SK-N-SH treated with all-trans-retinoic acid at 6 μM for 48 hours (cell line): Measurements from ENCODE around the gene ITIH5.
A peak's percentile ranks its signal among the peaks of the same experiment; 100 is the strongest.

Experiments used
- ATAC-seq: fragments of 200-7000 bp; cut with Tn5 transposase; 3 replicates; pipeline ENCODE4 v1.9.1; 2020; ENCODE audit warnings: mild to moderate bottlenecking, moderate library complexity
- ARNTL ChIP-seq: fragments of 450-650 bp; formaldehyde crosslinking; IDR thresholded peaks from 2 replicates; pipeline ENCODE4 v1.5.0; 2020; ENCODE audit warnings: low read depth, mild to moderate bottlenecking, moderate library complexity, borderline replicate concordance
- BACH2 ChIP-seq: fragments of 250-450 bp; sonication (Bioruptor Pico); IDR thresholded peaks from 2 replicates; pipeline ENCODE4 v1.9.0; 2021; ENCODE audit warnings: mild to moderate bottlenecking, borderline replicate concordance
- CREB5 ChIP-seq: fragments of 250-450 bp; sonication (Bioruptor Pico); IDR thresholded peaks from 2 replicates; pipeline ENCODE4 v1.5.1; 2020; ENCODE audit warnings: low read depth, mild to moderate bottlenecking, moderate library complexity
- CSRNP3 ChIP-seq: fragments of 250-450 bp; sonication (Bioruptor Pico); IDR thresholded peaks from 2 replicates; pipeline ENCODE4 v1.5.1; 2021; ENCODE audit warnings: mild to moderate bottlenecking, moderate library complexity
- ESRRG ChIP-seq: fragments of 250-450 bp; sonication (Bioruptor Pico); IDR thresholded peaks from 2 replicates; pipeline ENCODE4 v1.6.1; 2021; ENCODE audit warnings: mild to moderate bottlenecking
- GLIS3 ChIP-seq: fragments of 250-450 bp; sonication (Bioruptor Pico); IDR thresholded peaks from 2 replicates; pipeline ENCODE4 v1.5.0; 2020; ENCODE audit warnings: mild to moderate bottlenecking, moderate library complexity
- ISL1 ChIP-seq: fragments of 250-450 bp; sonication (Bioruptor Pico); IDR thresholded peaks from 2 replicates; pipeline ENCODE4 v2.1.2; 2022; ENCODE audit warnings: mild to moderate bottlenecking, moderate library complexity
- OSR1 ChIP-seq: fragments of 250-450 bp; sonication (Bioruptor Pico); IDR thresholded peaks from 2 replicates; pipeline ENCODE4 v1.8.0; 2022; ENCODE audit warnings: moderate library complexity, mild to moderate bottlenecking, inconsistent platforms
- PPARA ChIP-seq: fragments of 250-450 bp; sonication (Bioruptor Pico); IDR thresholded peaks from 2 replicates; pipeline ENCODE4 v1.5.0; 2020; ENCODE audit warnings: mild to moderate bottlenecking, borderline replicate concordance
- RARB ChIP-seq: fragments of 250-450 bp; sonication (Bioruptor Pico); IDR thresholded peaks from 2 replicates; pipeline ENCODE4 v1.8.0; 2021; ENCODE audit warnings: mild to moderate bottlenecking, moderate library complexity
- SNAI2 ChIP-seq: fragments of 250-450 bp; sonication (Bioruptor Pico); IDR thresholded peaks from 2 replicates; pipeline ENCODE4 v1.5.0; 2020; ENCODE audit warnings: mild to moderate bottlenecking, moderate library complexity
- TCF4 ChIP-seq: fragments of 250-450 bp; sonication (Bioruptor Pico); IDR thresholded peaks from 2 replicates; pipeline ENCODE4 v1.8.0; 2021; ENCODE audit warnings: mild to moderate bottlenecking, moderate library complexity, borderline replicate concordance
- TOX ChIP-seq: fragments of 250-450 bp; sonication (Bioruptor Pico); IDR thresholded peaks from 2 replicates; pipeline ENCODE4 v1.8.0; 2021; ENCODE audit warnings: mild to moderate bottlenecking, moderate library complexity, borderline replicate concordance
- ZFP3 ChIP-seq: fragments of 250-450 bp; sonication (Bioruptor Pico); IDR thresholded peaks from 2 replicates; pipeline ENCODE4 v1.5.0; 2020; ENCODE audit warnings: mild to moderate bottlenecking, moderate library complexity
- ZFP30 ChIP-seq: fragments of 450-650 bp; formaldehyde crosslinking; IDR thresholded peaks from 2 replicates; pipeline ENCODE4 v1.5.0; 2022; ENCODE audit warnings: mild to moderate bottlenecking, moderate library complexity
- ZNF8 ChIP-seq: fragments of 450-650 bp; formaldehyde crosslinking; IDR thresholded peaks from 2 replicates; pipeline ENCODE4 v1.5.0; 2020; ENCODE audit warnings: mild to moderate bottlenecking, moderate library complexity
- TF ChIP-seq, protein P1 (sequence below): fragments of 250-450 bp; sonication (Bioruptor Pico); IDR thresholded peaks from 2 replicates; pipeline ENCODE4 v1.5.0; 2020; ENCODE audit warnings: mild to moderate bottlenecking, moderate library complexity

The ITIH5 gene

DNA sequence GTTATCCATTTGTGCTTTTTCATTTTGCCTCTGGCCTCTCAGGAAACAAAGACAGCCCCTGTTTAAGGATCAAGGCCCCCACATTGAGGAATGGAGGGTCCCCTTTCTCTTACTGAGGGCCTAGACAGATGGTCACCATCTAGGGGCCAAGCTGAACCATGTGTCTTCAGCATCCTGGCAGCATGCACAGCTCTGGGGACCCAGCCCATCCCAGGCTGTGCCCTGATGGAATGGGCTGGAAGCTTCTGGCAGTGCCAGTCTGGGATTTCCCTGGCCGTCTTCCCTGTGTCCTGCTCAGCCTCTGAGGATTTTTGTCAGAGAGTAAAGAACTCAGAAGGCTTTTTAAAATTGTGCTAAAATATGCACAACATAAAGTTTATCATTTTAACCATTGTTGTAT, 116.8 kb downstream of the ITIH5 start (continued):
- TF ChIP-seq, protein P1, sequence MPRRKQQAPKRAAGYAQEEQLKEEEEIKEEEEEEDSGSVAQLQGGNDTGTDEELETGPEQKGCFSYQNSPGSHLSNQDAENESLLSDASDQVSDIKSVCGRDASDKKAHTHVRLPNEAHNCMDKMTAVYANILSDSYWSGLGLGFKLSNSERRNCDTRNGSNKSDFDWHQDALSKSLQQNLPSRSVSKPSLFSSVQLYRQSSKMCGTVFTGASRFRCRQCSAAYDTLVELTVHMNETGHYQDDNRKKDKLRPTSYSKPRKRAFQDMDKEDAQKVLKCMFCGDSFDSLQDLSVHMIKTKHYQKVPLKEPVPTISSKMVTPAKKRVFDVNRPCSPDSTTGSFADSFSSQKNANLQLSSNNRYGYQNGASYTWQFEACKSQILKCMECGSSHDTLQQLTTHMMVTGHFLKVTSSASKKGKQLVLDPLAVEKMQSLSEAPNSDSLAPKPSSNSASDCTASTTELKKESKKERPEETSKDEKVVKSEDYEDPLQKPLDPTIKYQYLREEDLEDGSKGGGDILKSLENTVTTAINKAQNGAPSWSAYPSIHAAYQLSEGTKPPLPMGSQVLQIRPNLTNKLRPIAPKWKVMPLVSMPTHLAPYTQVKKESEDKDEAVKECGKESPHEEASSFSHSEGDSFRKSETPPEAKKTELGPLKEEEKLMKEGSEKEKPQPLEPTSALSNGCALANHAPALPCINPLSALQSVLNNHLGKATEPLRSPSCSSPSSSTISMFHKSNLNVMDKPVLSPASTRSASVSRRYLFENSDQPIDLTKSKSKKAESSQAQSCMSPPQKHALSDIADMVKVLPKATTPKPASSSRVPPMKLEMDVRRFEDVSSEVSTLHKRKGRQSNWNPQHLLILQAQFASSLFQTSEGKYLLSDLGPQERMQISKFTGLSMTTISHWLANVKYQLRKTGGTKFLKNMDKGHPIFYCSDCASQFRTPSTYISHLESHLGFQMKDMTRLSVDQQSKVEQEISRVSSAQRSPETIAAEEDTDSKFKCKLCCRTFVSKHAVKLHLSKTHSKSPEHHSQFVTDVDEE (CRISPR knock-in tag) = no peak
- TF ChIP-seq TOX (CRISPR knock-in tag) = no peak

- TF ChIP-seq, protein P1 (CRISPR knock-in tag) = no peak
- TF ChIP-seq ZFP30 (CRISPR knock-in tag) = no peak
- TF ChIP-seq PPARA (CRISPR knock-in tag) = no peak
- no peak for TF ChIP-seq ZFP3
- TF ChIP-seq OSR1 (CRISPR knock-in tag) = no peak
- TF ChIP-seq CSRNP3 (CRISPR knock-in tag) = no peak
- no peak for TF ChIP-seq BACH2 (CRISPR knock-in tag)
- no peak for TF ChIP-seq TOX (CRISPR knock-in tag)
- TF ChIP-seq ZNF8 = no peak
- TF ChIP-seq SNAI2 (CRISPR knock-in tag) = no peak
- no peak for TF ChIP-seq GLIS3 (CRISPR knock-in tag)
- no peak for ATAC-seq
These were observed 118.9 kb downstream of the ITIH5 start for GRCh38 chr10:7547829-7548228.

DNA sequence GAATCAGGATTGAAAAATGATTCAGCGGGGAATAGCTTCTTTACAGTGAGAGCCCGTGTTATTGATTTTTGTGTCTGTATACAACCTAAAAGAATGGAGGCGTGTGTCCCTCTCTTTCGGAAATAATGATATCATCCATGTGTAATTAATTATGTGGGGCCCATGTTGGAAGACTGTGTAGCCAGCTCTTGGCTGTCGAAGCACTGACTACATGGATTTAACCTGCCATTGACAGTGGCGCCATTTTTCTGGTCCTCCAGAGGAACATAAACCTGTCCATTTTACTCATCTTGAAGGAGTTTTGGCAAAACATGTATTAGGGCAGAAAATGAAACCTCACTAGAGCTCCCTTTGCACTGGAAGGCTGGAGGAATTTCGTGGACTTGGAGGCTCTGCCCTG, 119.6 kb downstream of the ITIH5 start:
- ATAC-seq = no peak
- TF ChIP-seq SNAI2 (CRISPR knock-in tag) (no peak), BACH2 (CRISPR knock-in tag) (no peak), ESRRG (no peak), CREB5 (CRISPR knock-in tag) (no peak), ARNTL (no peak), ISL1 (CRISPR knock-in tag) (no peak), PPARA (CRISPR knock-in tag) (no peak), OSR1 (CRISPR knock-in tag) (no peak), GLIS3 (CRISPR knock-in tag) (no peak), TCF4 (CRISPR knock-in tag) (no peak), RARB (CRISPR knock-in tag) (no peak)

- peak; percentile 36; the same call in 1 of the 3 replicates for ATAC-seq
- TF ChIP-seq ESRRG (no peak), TCF4 (CRISPR knock-in tag) (peak; percentile 44; the same call in 1 of the 2 replicates), OSR1 (CRISPR knock-in tag) (no peak), RARB (CRISPR knock-in tag) (no peak), CSRNP3 (CRISPR knock-in tag) (no peak)
These were observed 120.3 kb downstream of the ITIH5 start for GRCh38 chr10:7546385-7546967.
